Calu3 (cell line): ENCODE results near the gene PAX5. TPM values are rescaled to one million over a fixed set of nuclear protein-coding genes. Genes with fewer than 3 reads are reported as not detected.

Experiments
- BruUV-seq: library from RNA; stranded (reverse); fragments of 400-500 nt; replicated peaks from 2 replicates; lab custom pipeline; 2021; lab: Mats Ljungman, UMichigan
- CTCF ChIA-PET: fragments of 300-600 bp; sonication (Branson Sonifier 250); formaldehyde crosslinking; loops from one replicate; lab custom pipeline; 2022; ENCODE audit warnings: antibody characterized with exemption; lab: Charles Lee
- DNase-seq: peaks from one replicate; pipeline ENCODE4 v3.0.0; 2022
- H3K27ac Mint-ChIP-seq: one replicate; pipeline ENCODE4 v1.8.0; 2022; ENCODE audit warnings: mixed read lengths; ENCODE audit not compliant: unreplicated experiment
- H3K27me3 Mint-ChIP-seq: one replicate; pipeline ENCODE4 v1.8.0; 2022; ENCODE audit warnings: mixed read lengths; ENCODE audit not compliant: unreplicated experiment
- H3K36me3 Mint-ChIP-seq: one replicate; pipeline ENCODE4 v1.8.0; 2022; ENCODE audit warnings: mild to moderate bottlenecking, moderate library complexity, mixed read lengths; ENCODE audit not compliant: insufficient read depth, unreplicated experiment
- H3K4me1 Mint-ChIP-seq: one replicate; pipeline ENCODE4 v1.8.0; 2022; ENCODE audit warnings: mild to moderate bottlenecking, low read depth, mixed read lengths; ENCODE audit not compliant: unreplicated experiment
- H3K4me3 Mint-ChIP-seq: one replicate; pipeline ENCODE4 v1.8.0; 2022; ENCODE audit warnings: mild to moderate bottlenecking, low read depth, moderate library complexity, mixed read lengths; ENCODE audit not compliant: unreplicated experiment
- H3K9me3 Mint-ChIP-seq: one replicate; pipeline ENCODE4 v1.8.0; 2022; ENCODE audit warnings: low read depth, mixed read lengths; ENCODE audit not compliant: unreplicated experiment
- intact Hi-C: fragments of 100-400 bp; cut with micrococcal nuclease; formaldehyde crosslinking; loops from one replicate; pipeline ENCODE4 v1.10.0; 2022; ENCODE audit not compliant: unreplicated experiment
- total RNA-seq: library from RNA; stranded (reverse); gene quantifications from 2 replicates; pipeline ENCODE4 v1.2.3, GENCODE V29; 2022
- TF ChIP-seq, protein P1 (sequence below): fragments of 200-600 bp; IDR thresholded peaks from one replicate; pipeline ENCODE4 v1.8.0; 2022; ENCODE audit warnings: antibody characterized with exemption; ENCODE audit not compliant: unreplicated experiment

PAX5 gene
- total RNA-seq, 1 experiment from 2014 or later, result not detected

DNA sequence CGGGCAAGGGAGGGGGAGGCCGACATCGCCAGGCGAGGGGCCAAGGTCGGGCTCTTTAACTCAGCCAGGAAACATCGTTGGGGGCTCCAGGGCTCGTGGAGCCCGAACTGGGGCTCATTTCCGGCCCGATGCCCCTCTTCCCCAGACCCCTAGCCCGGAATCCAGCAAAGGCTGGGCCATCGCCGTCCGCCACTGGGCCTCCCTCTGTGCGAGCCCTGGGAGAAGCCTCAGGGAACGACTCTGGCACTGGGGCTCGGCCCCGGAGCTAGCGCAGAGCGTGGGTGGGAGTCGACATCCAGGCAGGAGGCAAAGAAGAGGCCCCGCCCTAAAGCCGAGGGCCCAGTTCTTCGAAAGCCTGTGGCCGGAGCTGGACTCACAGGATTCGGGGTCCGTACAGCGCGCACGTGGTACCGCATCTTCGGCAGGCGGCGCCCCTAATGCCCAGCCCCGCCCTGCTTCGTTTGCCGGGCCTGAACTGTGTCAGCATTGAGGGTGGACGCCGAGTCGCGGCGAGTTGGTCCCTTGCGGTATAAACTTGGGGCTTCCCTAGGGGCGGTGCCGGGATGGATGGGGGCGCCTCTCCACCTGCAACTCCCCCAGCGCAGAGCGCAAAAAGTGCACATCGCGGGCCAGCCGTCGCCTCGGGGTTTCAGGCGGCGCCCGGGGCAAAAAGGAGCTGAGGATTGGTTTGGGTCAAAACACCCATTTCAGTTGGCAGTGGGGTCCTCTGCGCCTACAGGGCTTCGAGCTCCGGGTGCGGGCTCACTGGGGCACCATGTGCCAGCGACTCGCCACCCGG lies 3.6 kb upstream of the PAX5 start:
- CTCF ChIA-PET, result interaction anchor here (0.5 to 0.6 kb wide), 2 partner anchors 20 to 168 kb away, joined by 3 to 4 read pairs; no protein-coding TSS in a partner anchor
- Mint-ChIP-seq H3K4me1 (peaks cover 18% of the 10 kb centered on the region), H3K27me3 (peaks cover 43% of the 10 kb centered on the region), H3K4me3 (peak overlapping the region; percentile 68), H3K27ac (no peak overlapping the region), H3K9me3 (no peaks in the 10 kb centered on the region), H3K36me3 (peaks cover 5% of the 10 kb centered on the region)
- no TSS peak for BruUV-seq
- TF ChIP-seq, protein P1, sequence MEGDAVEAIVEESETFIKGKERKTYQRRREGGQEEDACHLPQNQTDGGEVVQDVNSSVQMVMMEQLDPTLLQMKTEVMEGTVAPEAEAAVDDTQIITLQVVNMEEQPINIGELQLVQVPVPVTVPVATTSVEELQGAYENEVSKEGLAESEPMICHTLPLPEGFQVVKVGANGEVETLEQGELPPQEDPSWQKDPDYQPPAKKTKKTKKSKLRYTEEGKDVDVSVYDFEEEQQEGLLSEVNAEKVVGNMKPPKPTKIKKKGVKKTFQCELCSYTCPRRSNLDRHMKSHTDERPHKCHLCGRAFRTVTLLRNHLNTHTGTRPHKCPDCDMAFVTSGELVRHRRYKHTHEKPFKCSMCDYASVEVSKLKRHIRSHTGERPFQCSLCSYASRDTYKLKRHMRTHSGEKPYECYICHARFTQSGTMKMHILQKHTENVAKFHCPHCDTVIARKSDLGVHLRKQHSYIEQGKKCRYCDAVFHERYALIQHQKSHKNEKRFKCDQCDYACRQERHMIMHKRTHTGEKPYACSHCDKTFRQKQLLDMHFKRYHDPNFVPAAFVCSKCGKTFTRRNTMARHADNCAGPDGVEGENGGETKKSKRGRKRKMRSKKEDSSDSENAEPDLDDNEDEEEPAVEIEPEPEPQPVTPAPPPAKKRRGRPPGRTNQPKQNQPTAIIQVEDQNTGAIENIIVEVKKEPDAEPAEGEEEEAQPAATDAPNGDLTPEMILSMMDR, result no peak
- intact Hi-C loops, result no loop called here
- no peak for DNase-seq

DNA sequence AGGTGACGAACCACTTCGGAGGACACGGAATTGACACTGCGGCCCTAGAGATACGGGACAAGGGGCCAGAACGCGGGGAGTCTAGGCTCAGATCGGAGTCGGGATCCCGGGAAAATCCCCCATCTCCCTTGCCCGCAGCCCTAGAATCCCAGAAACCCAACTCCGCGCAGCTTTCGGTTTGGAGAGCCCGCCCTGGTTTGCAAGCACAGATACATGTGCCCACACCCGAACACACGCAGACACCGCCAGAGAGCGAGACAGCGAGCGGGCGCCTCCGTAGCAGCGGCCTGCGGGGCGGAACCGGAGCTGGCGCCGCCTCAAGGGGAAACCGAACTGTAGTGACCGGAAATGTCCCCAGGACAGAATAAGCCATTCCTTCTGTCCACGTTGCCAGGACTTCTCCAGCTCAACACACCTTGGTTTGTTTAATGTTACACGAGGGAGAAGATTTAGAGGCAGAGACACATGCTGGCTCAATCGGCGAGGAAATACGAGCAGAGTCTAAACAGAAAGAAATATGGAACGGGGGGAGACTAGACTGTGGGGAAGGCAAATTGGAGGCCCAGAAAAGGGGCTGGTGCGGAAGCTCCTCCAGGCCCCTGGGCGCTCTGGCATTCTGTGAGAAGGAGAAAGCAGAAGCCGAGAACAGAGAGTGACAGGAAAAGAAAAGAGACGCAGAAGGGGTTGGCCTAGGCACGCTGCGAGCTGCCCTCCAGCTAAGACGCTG lies 2.9 kb upstream of the PAX5 start:
- no peak for DNase-seq
- Mint-ChIP-seq H3K4me1 (peaks cover 18% of the 10 kb centered on the region), H3K4me3 (peak overlapping the region; percentile 68), H3K9me3 (no peaks in the 10 kb centered on the region), H3K36me3 (peaks cover 5% of the 10 kb centered on the region), H3K27ac (peak overlapping the region; percentile 17), H3K27me3 (peaks cover 50% of the 10 kb centered on the region)
- no TSS peak for BruUV-seq
- intact Hi-C loops, result no loop called here
- TF ChIP-seq, protein P1, result no peak
- CTCF ChIA-PET, result interaction anchor here (0.5 to 0.6 kb wide), 2 partner anchors 21 to 169 kb away, joined by 3 to 4 read pairs; no protein-coding TSS in a partner anchor

DNA sequence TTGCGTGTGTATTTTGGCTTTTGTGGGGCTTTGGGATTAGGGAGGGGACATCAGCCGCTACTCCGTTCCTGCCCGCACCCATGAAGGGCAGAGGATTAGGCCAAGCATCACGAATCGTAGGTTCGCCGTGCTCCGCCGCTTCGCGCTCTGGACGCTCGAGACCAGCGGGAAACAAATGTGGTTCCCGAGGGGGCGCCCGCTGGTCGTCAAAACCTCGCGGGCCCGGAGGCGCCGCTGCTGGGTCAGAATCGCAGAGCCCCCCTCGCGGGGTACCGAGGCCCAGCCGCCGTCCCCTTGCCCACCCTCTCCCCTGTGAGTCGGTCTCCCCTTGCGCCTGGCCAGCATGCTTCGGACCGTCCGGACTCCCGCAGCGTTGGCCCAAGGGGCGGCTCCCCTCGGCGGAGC lies 2.3 kb upstream of the PAX5 start:
- Mint-ChIP-seq H3K27ac (no peak overlapping the region), H3K36me3 (peaks cover 5% of the 10 kb centered on the region), H3K4me1 (peaks cover 18% of the 10 kb centered on the region), H3K27me3 (peaks cover 50% of the 10 kb centered on the region), H3K9me3 (no peaks in the 10 kb centered on the region), H3K4me3 (peak overlapping the region; percentile 47)
- no peak for DNase-seq
- TF ChIP-seq, protein P1, result no peak
- no TSS peak for BruUV-seq
- intact Hi-C loops, result no loop called here
- CTCF ChIA-PET, result no interaction called here

- intact Hi-C loops, result no loop called here
- Mint-ChIP-seq H3K4me1 (peaks cover 18% of the 10 kb centered on the region), H3K36me3 (peaks cover 5% of the 10 kb centered on the region), H3K9me3 (no peaks in the 10 kb centered on the region), H3K4me3 (peak overlapping the region; percentile 47), H3K27me3 (peaks cover 49% of the 10 kb centered on the region), H3K27ac (no peak overlapping the region)
- TF ChIP-seq, protein P1, result no peak
- CTCF ChIA-PET, result no interaction called here
- no peak for DNase-seq
- BruUV-seq, result no TSS peak
Observed at GRCh38 chr9:37035648-37036370, 1.7 kb upstream of the PAX5 start.
